ENCODE measurements around the gene SIGLEC15. TPM values are rescaled to one million over a fixed set of nuclear protein-coding genes. Genes with fewer than 3 reads are reported as not detected.
A peak's percentile ranks its signal among the peaks of the same experiment; 100 is the strongest.

The SIGLEC15 gene
- total RNA-seq, 2 experiments from 2014 or later = not detected

- no peaks in the 10 kb centered on the region for H3K27me3 Mint-ChIP-seq
- no peak overlapping the region for H3K27ac Mint-ChIP-seq
- ChIA-PET POLR2A (no interaction called here), CTCF (no interaction called here)
- no peak overlapping the region for H3K4me3 Mint-ChIP-seq
- peaks cover 59% of the 10 kb centered on the region for H3K36me3 Mint-ChIP-seq (ENCODE audit: low read depth)
- no peaks in the 10 kb centered on the region for H3K9me3 Mint-ChIP-seq
- H3K4me1 Mint-ChIP-seq = no peaks in the 10 kb centered on the region
- no peak for DNase-seq
Measured at GRCh38 chr18:45859334-45859733, 33.9 kb downstream of the SIGLEC15 start.

GRCh38 chr18:45860492-45860891 lies 35.0 kb downstream of the SIGLEC15 start:
- Mint-ChIP-seq H3K36me3 (ENCODE audit: low read depth) (peaks cover 65% of the 10 kb centered on the region), H3K27ac (no peak overlapping the region), H3K4me3 (no peak overlapping the region), H3K9me3 (peaks cover 3% of the 10 kb centered on the region), H3K27me3 (no peaks in the 10 kb centered on the region), H3K4me1 (no peaks in the 10 kb centered on the region)
- ChIA-PET POLR2A (no interaction called here), CTCF (no interaction called here)
- no peak for DNase-seq

GRCh38 chr18:45860971-45861370 lies 35.5 kb downstream of the SIGLEC15 start:
- no peak overlapping the region for H3K27ac Mint-ChIP-seq
- no peak overlapping the region for H3K4me3 Mint-ChIP-seq
- CTCF ChIA-PET = no interaction called here
- H3K27me3 Mint-ChIP-seq = no peaks in the 10 kb centered on the region
- H3K36me3 Mint-ChIP-seq (ENCODE audit: low read depth) = peaks cover 70% of the 10 kb centered on the region
- peaks cover 3% of the 10 kb centered on the region for H3K9me3 Mint-ChIP-seq
- POLR2A ChIA-PET = no interaction called here
- DNase-seq = no peak
- no peaks in the 10 kb centered on the region for H3K4me1 Mint-ChIP-seq

- H3K27me3 Mint-ChIP-seq = no peaks in the 10 kb centered on the region
- no peaks in the 10 kb centered on the region for H3K4me1 Mint-ChIP-seq
- H3K4me3 Mint-ChIP-seq = no peak overlapping the region
- H3K9me3 Mint-ChIP-seq = peaks cover 3% of the 10 kb centered on the region
- H3K27ac Mint-ChIP-seq = no peak overlapping the region
- DNase-seq = no peak
- H3K36me3 Mint-ChIP-seq (ENCODE audit: low read depth) = peaks cover 75% of the 10 kb centered on the region
- ChIA-PET CTCF (no interaction called here), POLR2A (no interaction called here)
Measured at GRCh38 chr18:45861926-45862325, 36.5 kb downstream of the SIGLEC15 start.

GRCh38 chr18:45863469-45863868 lies 38.0 kb downstream of the SIGLEC15 start:
- no peak for DNase-seq
- Mint-ChIP-seq H3K36me3 (ENCODE audit: low read depth) (peaks cover 75% of the 10 kb centered on the region), H3K9me3 (peaks cover 3% of the 10 kb centered on the region), H3K4me1 (no peaks in the 10 kb centered on the region), H3K4me3 (no peak overlapping the region), H3K27ac (no peak overlapping the region), H3K27me3 (no peaks in the 10 kb centered on the region)
- CTCF ChIA-PET = interaction anchor here (0.7 kb wide), 1 partner anchor 44 kb away, joined by 3 read pairs; no protein-coding TSS in a partner anchor
- POLR2A ChIA-PET = no interaction called here

- POLR2A ChIA-PET = no interaction called here
- Mint-ChIP-seq H3K9me3 (peaks cover 3% of the 10 kb centered on the region), H3K27me3 (no peaks in the 10 kb centered on the region), H3K4me3 (no peak overlapping the region), H3K27ac (no peak overlapping the region), H3K36me3 (ENCODE audit: low read depth) (peaks cover 71% of the 10 kb centered on the region), H3K4me1 (no peaks in the 10 kb centered on the region)
- no peak for DNase-seq
- CTCF ChIA-PET = no interaction called here
Measured at GRCh38 chr18:45864081-45864480, 38.6 kb downstream of the SIGLEC15 start.

GRCh38 chr18:45865466-45865865 lies 40.0 kb downstream of the SIGLEC15 start:
- no peak overlapping the region for H3K4me3 Mint-ChIP-seq
- no peaks in the 10 kb centered on the region for H3K4me1 Mint-ChIP-seq
- POLR2A ChIA-PET = no interaction called here

GRCh38 chr18:45870419-45870818 lies 44.9 kb downstream of the SIGLEC15 start:
- ChIA-PET CTCF (interaction anchor here (0.6 to 0.7 kb wide), 2 partner anchors 49 to 183 kb away, joined by 3 read pairs; no protein-coding TSS in a partner anchor), POLR2A (no interaction called here)
- no peak overlapping the region for H3K4me3 Mint-ChIP-seq
- H3K27ac Mint-ChIP-seq = no peak overlapping the region
- peaks cover 20% of the 10 kb centered on the region for H3K4me1 Mint-ChIP-seq
- H3K27me3 Mint-ChIP-seq = no peaks in the 10 kb centered on the region
- no peak for DNase-seq
- peaks cover 84% of the 10 kb centered on the region for H3K36me3 Mint-ChIP-seq (ENCODE audit: low read depth)
- H3K9me3 Mint-ChIP-seq = peaks cover 20% of the 10 kb centered on the region

More at GRCh38 chr18:45865466-45865865, 40.0 kb downstream of the SIGLEC15 start:
- DNase-seq = no peak
- H3K27me3 Mint-ChIP-seq = no peaks in the 10 kb centered on the region
- peaks cover 3% of the 10 kb centered on the region for H3K9me3 Mint-ChIP-seq
- CTCF ChIA-PET = interaction anchor here (0.6 kb wide), 2 partner anchors 202 to 206 kb away, joined by 3 read pairs; no protein-coding TSS in a partner anchor
- peaks cover 71% of the 10 kb centered on the region for H3K36me3 Mint-ChIP-seq (ENCODE audit: low read depth)
- H3K27ac Mint-ChIP-seq = no peak overlapping the region

- DNase-seq = no peak
- H3K9me3 Mint-ChIP-seq = peaks cover 21% of the 10 kb centered on the region
- H3K27me3 Mint-ChIP-seq = no peaks in the 10 kb centered on the region
- peaks cover 21% of the 10 kb centered on the region for H3K4me1 Mint-ChIP-seq
- H3K4me3 Mint-ChIP-seq = no peak overlapping the region
- no peak overlapping the region for H3K27ac Mint-ChIP-seq
- H3K36me3 Mint-ChIP-seq (ENCODE audit: low read depth) = peaks cover 84% of the 10 kb centered on the region
- ChIA-PET POLR2A (no interaction called here), CTCF (no interaction called here)
Measured at GRCh38 chr18:45871431-45872084, 46.1 kb downstream of the SIGLEC15 start.

GRCh38 chr18:45874491-45875184 lies 49.2 kb downstream of the SIGLEC15 start:
- Mint-ChIP-seq H3K27ac (peak overlapping the region; percentile 81), H3K27me3 (no peaks in the 10 kb centered on the region), H3K36me3 (ENCODE audit: low read depth) (peaks cover 74% of the 10 kb centered on the region), H3K9me3 (peaks cover 21% of the 10 kb centered on the region), H3K4me3 (no peak overlapping the region), H3K4me1 (peaks cover 22% of the 10 kb centered on the region)
- DNase-seq = peak; percentile 70
- ChIA-PET POLR2A (no interaction called here), CTCF (interaction anchor here (0.6 kb wide), 1 partner anchor 37 kb away, joined by 4 read pairs; no protein-coding TSS in a partner anchor)

- CTCF ChIA-PET = interaction anchor here (0.6 to 1.6 kb wide), 2 partner anchors 126 to 187 kb away, joined by 3 to 4 read pairs; no protein-coding TSS in a partner anchor
- peaks cover 21% of the 10 kb centered on the region for H3K9me3 Mint-ChIP-seq
- no peak overlapping the region for H3K27ac Mint-ChIP-seq
- H3K27me3 Mint-ChIP-seq = no peaks in the 10 kb centered on the region
- no peak for DNase-seq
- H3K36me3 Mint-ChIP-seq (ENCODE audit: low read depth) = peaks cover 63% of the 10 kb centered on the region
- POLR2A ChIA-PET = no interaction called here
- peaks cover 25% of the 10 kb centered on the region for H3K4me1 Mint-ChIP-seq
- H3K4me3 Mint-ChIP-seq = no peak overlapping the region
Measured at GRCh38 chr18:45876161-45876560, 50.7 kb downstream of the SIGLEC15 start.

GRCh38 chr18:45877403-45877802 lies 51.9 kb downstream of the SIGLEC15 start:
- no peak overlapping the region for H3K27ac Mint-ChIP-seq
- POLR2A ChIA-PET = no interaction called here

More at GRCh38 chr18:45877403-45877802, 51.9 kb downstream of the SIGLEC15 start:
- peaks cover 25% of the 10 kb centered on the region for H3K4me1 Mint-ChIP-seq
- peaks cover 18% of the 10 kb centered on the region for H3K9me3 Mint-ChIP-seq
- CTCF ChIA-PET = interaction anchor here (1.0 to 5.1 kb wide), 4 partner anchors 154 to 211 kb away, joined by 3 to 23 read pairs (median 4); no protein-coding TSS in a partner anchor
- H3K27me3 Mint-ChIP-seq = no peaks in the 10 kb centered on the region
- no peak overlapping the region for H3K4me3 Mint-ChIP-seq
- H3K36me3 Mint-ChIP-seq (ENCODE audit: low read depth) = peaks cover 57% of the 10 kb centered on the region
- DNase-seq = no peak

Measured in activated CD4-positive, alpha-beta T cell treated with anti-CD3 and anti-CD28 coated beads, Interleukin-2, amount 10 ng/mL, durations not matched to agents 7 days and 5 days (primary cell).